ENCODE data around the gene AMER2.

- no peak for TF ChIP-seq TEAD4 (IDR thresholded peaks at IDR 0.05)
- TF ChIP-seq ZBTB7A (IDR thresholded peaks at IDR 0.05; ENCODE audit: low read depth) = no peak
- TF ChIP-seq CEBPB (IDR thresholded peaks at IDR 0.05) = no peak
- TF ChIP-seq YY1 (IDR thresholded peaks at IDR 0.05; ENCODE audit: low read depth) = no peak
Measured at GRCh38 chr13:25200783-25201182, 28.7 kb upstream of the AMER2 start.

Data from Ishikawa (cell line).